Liver (tissue), 9 donors: ENCODE results near the gene GNAT2. TPM values are rescaled to one million over a fixed set of nuclear protein-coding genes. Genes with fewer than 3 reads are reported as not detected.

Source experiments
- DNase-seq: peaks from one replicate; pipeline ENCODE4 v3.0.0-alpha.2; 2017; ENCODE audit warnings: low spot score
- H3K27ac ChIP-seq, 2 donors: one replicate each; pipeline ENCODE4 v1.7.0; 2013; ENCODE audit warnings: inconsistent platforms in 2 of 2, low read length in 2 of 2, control low read depth in 1 of 2, low read depth in 1 of 2, mild to moderate bottlenecking in 1 of 2
- H3K27me3 ChIP-seq, 4 donors: one replicate each; pipeline versions ENCODE4 v1.6.1 to v1.7.0; 2013; ENCODE audit warnings: low read length in 3 of 4, inconsistent platforms in 1 of 4, mild to moderate bottlenecking in 1 of 4, moderate library complexity in 1 of 4; ENCODE audit not compliant: control insufficient read depth in 4 of 4, insufficient read depth in 4 of 4
- H3K36me3 ChIP-seq, 4 donors: one replicate each; pipeline versions ENCODE4 v1.6.1 to v1.7.0; 2013; ENCODE audit warnings: low read length in 3 of 4, mild to moderate bottlenecking in 3 of 4, low read depth in 1 of 4, moderate library complexity in 1 of 4; ENCODE audit not compliant: control insufficient read depth in 4 of 4, insufficient read depth in 3 of 4
- H3K4me1 ChIP-seq, 4 donors: one replicate each; pipeline versions ENCODE4 v1.6.1 to v1.7.0; 2013; ENCODE audit warnings: low read length in 3 of 4, mild to moderate bottlenecking in 3 of 4, moderate library complexity in 1 of 4; ENCODE audit not compliant: control insufficient read depth in 4 of 4, insufficient read depth in 4 of 4
- H3K4me3 ChIP-seq, 3 donors: one replicate each; pipeline versions ENCODE4 v1.6.1 to v1.7.0; 2013; ENCODE audit warnings: low read length in 3 of 3, control low read depth in 1 of 3, low read depth in 1 of 3, mild to moderate bottlenecking in 1 of 3
- H3K9ac ChIP-seq, 2 donors: one replicate each; pipeline ENCODE4 v1.7.0; 2013; ENCODE audit warnings: low read length in 2 of 2, mild to moderate bottlenecking in 2 of 2, moderate library complexity in 2 of 2, control low read depth in 1 of 2, low read depth in 1 of 2
- H3K9me3 ChIP-seq, 4 donors: one replicate each; pipeline versions ENCODE4 v1.6.1 to v1.7.0; 2013; ENCODE audit warnings: low read length in 3 of 4; ENCODE audit not compliant: control insufficient read depth in 4 of 4
- ATF3 ChIP-seq: IDR thresholded peaks from 2 replicates; pipeline ENCODE4 v1.6.1; 2016; ENCODE audit warnings: antibody characterized with exemption
- EGR1 ChIP-seq, 2 donors: IDR thresholded peaks; 2 replicates each; pipeline ENCODE4 v1.6.1; 2016 to 2018; ENCODE audit warnings: antibody characterized with exemption in 2 of 2, low read depth in 2 of 2
- FOXA1 ChIP-seq: IDR thresholded peaks from 2 replicates; pipeline ENCODE4 v1.6.1; 2016; ENCODE audit warnings: antibody characterized with exemption
- FOXA2 ChIP-seq: IDR thresholded peaks from 2 replicates; pipeline ENCODE4 v1.6.1; 2016; ENCODE audit warnings: antibody characterized with exemption
- GABPA ChIP-seq, 2 donors: IDR thresholded peaks in 1 of 2; conservative IDR thresholded peaks in 1 of 2; 2 replicates each; pipeline ENCODE4 v1.6.1; 2016; ENCODE audit warnings: antibody characterized with exemption in 2 of 2, mild to moderate bottlenecking in 1 of 2, moderate library complexity in 1 of 2
- HNF4G ChIP-seq: IDR thresholded peaks from 2 replicates; pipeline ENCODE4 v1.6.1; 2016; ENCODE audit warnings: antibody characterized with exemption
- JUND ChIP-seq, 2 donors: IDR thresholded peaks; 2 replicates each; pipeline ENCODE4 v1.6.1; 2016; ENCODE audit warnings: antibody characterized with exemption in 2 of 2
- NR2F2 ChIP-seq: IDR thresholded peaks from 2 replicates; pipeline ENCODE4 v1.6.1; 2016; ENCODE audit warnings: antibody characterized with exemption
- RAD21 ChIP-seq, 2 donors: IDR thresholded peaks; 2 replicates each; pipeline ENCODE4 v1.6.1; 2016; ENCODE audit warnings: antibody characterized with exemption in 2 of 2, mild to moderate bottlenecking in 2 of 2
- REST ChIP-seq: IDR thresholded peaks from 2 replicates; pipeline ENCODE4 v1.6.1; 2016; ENCODE audit warnings: antibody characterized with exemption, mild to moderate bottlenecking
- RXRA ChIP-seq, 2 donors: IDR thresholded peaks; 2 replicates each; pipeline ENCODE4 v1.6.1; 2017 to 2018; ENCODE audit warnings: antibody characterized with exemption in 2 of 2, mild to moderate bottlenecking in 1 of 2
- SP1 ChIP-seq: IDR thresholded peaks from 2 replicates; pipeline ENCODE4 v1.6.1; 2018; ENCODE audit warnings: antibody characterized with exemption, mild to moderate bottlenecking
- TAF1 ChIP-seq: conservative IDR thresholded peaks from 2 replicates; pipeline ENCODE4 v1.6.1; 2016; ENCODE audit warnings: antibody characterized with exemption, mild to moderate bottlenecking
- YY1 ChIP-seq: IDR thresholded peaks from 2 replicates; pipeline ENCODE4 v1.6.1; 2016; ENCODE audit warnings: antibody characterized with exemption, mild to moderate bottlenecking
- ZBTB33 ChIP-seq: IDR thresholded peaks from 2 replicates; pipeline ENCODE4 v1.6.1; 2016; ENCODE audit warnings: antibody characterized with exemption
- WGBS: extraction: QIAGEN DNeasy Blood & Tissue Kit; methylation state at CpG from one replicate; pipeline ENCODE4 v1.1.7; 2013; 5-methylcytosine and 5-hydroxymethylcytosine counted together
- polyA plus RNA-seq, 2 donors: library from polyadenylated mRNA; stranded (reverse) in 1 of 2; unstranded in 1 of 2; fragments of 200-250 nt in 1 of 2; fragments of >200 nt in 1 of 2; fragmentation: Nextera tagmentation in 1 of 2; extraction: Ambion mirVana in 1 of 2; gene quantifications; one replicate each; pipeline versions ENCODE4 v1.2.1 to v1.2.3, GENCODE V29; 2013 to 2015
- total RNA-seq, 2 donors: library from RNA; depleted of rRNA; stranded (reverse); fragments of >200 nt; gene quantifications; one replicate each; pipeline ENCODE4 v1.2.3, GENCODE V29; 2014
- TF ChIP-seq, protein P1 (sequence below): IDR thresholded peaks from 2 replicates; pipeline ENCODE4 v1.6.1; 2016; ENCODE audit warnings: antibody characterized with exemption
- donor health status: healthy.
- donor health status: healthy.
- donor health status: healthy.
- donor health status: healthy.
- donor health status: healthy.

Gene GNAT2
- total and polyA plus RNA-seq, 4 donors: 0.09 to 0.17 (median 0.17) TPM; not detected in 1

DNA sequence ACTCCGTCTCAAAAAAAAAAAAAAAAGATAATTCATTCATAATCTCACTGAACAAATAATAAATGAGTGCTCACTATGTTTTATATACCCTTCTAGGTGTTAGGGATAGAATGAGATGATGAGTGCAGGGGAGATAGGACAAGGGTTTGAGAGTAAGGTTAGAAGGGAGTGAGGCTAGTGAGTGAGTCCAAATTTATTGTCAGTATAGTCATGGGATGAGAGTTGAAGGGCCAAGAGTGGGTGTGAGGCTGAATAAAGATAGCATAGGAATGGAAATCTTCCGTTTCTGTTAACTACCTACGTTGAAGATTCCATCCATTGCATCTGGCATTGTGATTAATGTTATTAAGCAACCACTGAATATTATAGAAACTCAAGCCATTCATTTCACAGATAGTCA lies 54.2 kb downstream of the GNAT2 start:
- Histone ChIP-seq H3K27ac (no peak overlapping the region), H3K27me3 (no peaks in the 10 kb centered on the region), H3K9me3 (no peaks in the 10 kb centered on the region), H3K36me3 (no peaks in the 10 kb centered on the region), H3K4me1 (peaks cover 11 to 40% (median 37%) of the 10 kb centered on the region in 4 donors), H3K4me3 (no peak overlapping the region), H3K9ac (no peak overlapping the region)
- TF ChIP-seq ATF3 (no peak), TAF1 (no peak), EGR1 (IDR thresholded peaks at IDR 0.05; ENCODE audit: low read depth in 2 of 2) (no peak), FOXA1 (no peak)
- TF ChIP-seq, protein P1, sequence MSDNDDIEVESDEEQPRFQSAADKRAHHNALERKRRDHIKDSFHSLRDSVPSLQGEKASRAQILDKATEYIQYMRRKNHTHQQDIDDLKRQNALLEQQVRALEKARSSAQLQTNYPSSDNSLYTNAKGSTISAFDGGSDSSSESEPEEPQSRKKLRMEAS: no peak
- 97% methylated on average over 3 of the region's 3 CpGs for WGBS
- DNase-seq: no peak

DNA sequence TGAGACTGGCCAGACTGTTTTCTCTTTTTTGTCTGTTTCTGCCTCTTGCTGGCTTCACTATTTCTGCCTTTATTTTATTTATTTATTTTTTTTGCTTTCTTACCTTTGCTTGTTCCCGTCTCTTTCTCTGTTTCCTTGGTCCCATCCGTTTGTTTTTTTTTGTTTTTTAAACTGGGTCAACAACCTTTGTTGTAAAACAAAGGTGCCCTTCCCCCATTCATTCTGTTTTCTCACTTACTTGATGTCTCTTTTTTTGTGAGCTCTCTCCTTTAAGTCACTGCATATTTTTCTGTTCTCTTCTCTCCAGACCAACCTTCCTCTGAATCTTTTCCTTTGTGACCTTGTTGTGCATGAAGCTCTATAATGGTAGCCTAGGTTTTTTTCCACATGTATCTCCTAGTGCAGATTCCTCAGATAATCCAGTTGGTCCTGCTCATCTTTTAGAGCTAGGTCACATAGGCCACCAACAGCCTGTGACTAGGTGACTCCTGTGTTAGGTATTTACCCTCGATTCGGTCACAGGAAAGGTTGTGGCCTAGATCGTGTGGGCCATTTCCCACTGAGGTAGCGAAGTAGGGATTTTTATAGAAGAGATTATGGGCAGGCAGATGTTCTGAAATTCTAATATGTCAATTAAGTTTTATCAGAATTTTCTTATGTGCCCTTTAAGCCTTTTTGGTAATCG lies 55.1 kb downstream of the GNAT2 start:
- H3K27ac ChIP-seq: no peak overlapping the region
- H3K9ac ChIP-seq: no peak overlapping the region
- no peak for TF ChIP-seq ATF3
- no peak for TF ChIP-seq HNF4G
- no peak for TF ChIP-seq RXRA (IDR thresholded peaks at IDR 0.05)
- TF ChIP-seq, protein P1: no peak
- no peak for TF ChIP-seq RAD21 (IDR thresholded peaks at IDR 0.05)
- TF ChIP-seq SP1: no peak
- 74% methylated on average over 7 of the region's 7 CpGs for WGBS
- no peaks in the 10 kb centered on the region for H3K36me3 ChIP-seq
- no peaks in the 10 kb centered on the region for H3K27me3 ChIP-seq
- no peak overlapping the region for H3K4me3 ChIP-seq
- DNase-seq: no peak
- no peaks in the 10 kb centered on the region for H3K9me3 ChIP-seq
- peaks cover 11 to 40% (median 37%) of the 10 kb centered on the region in 4 donors for H3K4me1 ChIP-seq

GRCh38 chr1:109559995-109560394 lies 59.4 kb downstream of the GNAT2 start:
- peaks cover 3 to 24% (median 14%) of the 10 kb centered on the region in 4 donors for H3K4me1 ChIP-seq
- no peaks in the 10 kb centered on the region for H3K36me3 ChIP-seq
- no peak overlapping the region for H3K9ac ChIP-seq
- no peak overlapping the region for H3K27ac ChIP-seq
- TF ChIP-seq JUND (IDR thresholded peaks at IDR 0.05): no peak
- TF ChIP-seq, protein P1: no peak
- no peak for TF ChIP-seq HNF4G
- TF ChIP-seq RAD21 (IDR thresholded peaks at IDR 0.05): no peak
- no peak for TF ChIP-seq YY1
- TF ChIP-seq ATF3: no peak
- no peak for TF ChIP-seq FOXA1
- TF ChIP-seq EGR1 (IDR thresholded peaks at IDR 0.05; ENCODE audit: low read depth in 2 of 2): no peak
- no peak for TF ChIP-seq ZBTB33
- TF ChIP-seq GABPA (IDR thresholded peaks at IDR 0.05 in 1 of 2, conservative IDR thresholded peaks at IDR 0.05 in 1 of 2): no peak
- no peak for TF ChIP-seq REST
- TF ChIP-seq TAF1: no peak
- TF ChIP-seq FOXA2: no peak
- TF ChIP-seq SP1: no peak
- no peak for TF ChIP-seq RXRA (IDR thresholded peaks at IDR 0.05)
- no peak for TF ChIP-seq NR2F2
- DNase-seq: no peak
- no peak overlapping the region for H3K4me3 ChIP-seq
- no peaks in the 10 kb centered on the region for H3K9me3 ChIP-seq
- no peaks in the 10 kb centered on the region for H3K27me3 ChIP-seq
